Left lung (tissue), 10 donors: ENCODE results near the gene RBM26. TPM values are rescaled to one million over a fixed set of nuclear protein-coding genes. Genes with fewer than 3 reads are reported as not detected.

Experiments used
- ATAC-seq: fragments of 200-7000 bp; cut with Tn5 transposase; one replicate; pipeline ENCODE4 v1.9.1; 2020; ENCODE audit warnings: moderate library complexity
- DNase-seq, 4 donors: peaks; one replicate each; pipeline ENCODE4 v3.0.0-alpha.2; 2013 to 2020
- H3K27ac ChIP-seq, 2 donors: fragments of 200-600 bp; sonication (generic) in 1 of 2; one replicate each; pipeline versions ENCODE4 v1.5.0 to v1.8.0; 2020 to 2021
- H3K27me3 ChIP-seq, 2 donors: fragments of 200-600 bp; sonication (generic) in 1 of 2; one replicate each; pipeline versions ENCODE4 v1.5.0 to v1.8.0; 2020 to 2021
- H3K36me3 ChIP-seq, 2 donors: fragments of 200-600 bp; sonication (generic) in 1 of 2; one replicate each; pipeline versions ENCODE4 v1.5.0 to v1.8.0; 2020 to 2021
- H3K4me1 ChIP-seq, 2 donors: fragments of 200-600 bp; one replicate each; pipeline ENCODE4 v1.8.0; 2021
- H3K4me3 ChIP-seq, 2 donors: fragments of 200-600 bp; sonication (generic) in 1 of 2; one replicate each; pipeline versions ENCODE4 v1.5.0 to v1.8.0; 2020 to 2021; ENCODE audit warnings: mild to moderate bottlenecking in 1 of 2
- H3K9me3 ChIP-seq, 2 donors: fragments of 200-600 bp; sonication (generic) in 1 of 2; one replicate each; pipeline versions ENCODE4 v1.5.0 to v1.8.0; 2020 to 2021
- intact Hi-C, 2 donors: fragments of 100-400 bp; cut with DNase I; formaldehyde crosslinking; loops; one replicate each; pipeline versions ENCODE4 v1.11.2 to v1.14.2; 2022
- polyA plus RNA-seq, 6 donors: library from polyadenylated mRNA; unstranded; fragments of 120-200 nt; gene quantifications; one replicate each; pipeline ENCODE4 v1.2.1, GENCODE V29; 2013; ENCODE audit not compliant: insufficient read length in 6 of 6
- total RNA-seq, 2 donors: library from RNA; stranded (reverse); fragmentation: NEBNext Ultra II Directional; extraction: Animal tissue kit (Norgen Biotek cat#: 25700); gene quantifications; one replicate each; pipeline ENCODE4 v1.2.1, GENCODE V29; 2021
- TF ChIP-seq, protein P1 (sequence below), 2 donors: fragments of 200-600 bp; sonication (generic) in 1 of 2; IDR thresholded peaks; one replicate each; pipeline versions ENCODE4 v1.5.0 to v1.8.0; 2021; ENCODE audit warnings: antibody characterized with exemption in 2 of 2
- donor health status: DM: no; HTN: yes; CAD: no.
- donor health status: DM: no; HTN: no; CAD: no.

Gene RBM26
- total and polyA plus RNA-seq, 8 donors: 29.0 to 115 (median 110) TPM

- intact Hi-C loops: no loop called here
- Histone ChIP-seq H3K27ac (no peak overlapping the region), H3K27me3 (no peaks in the 10 kb centered on the region), H3K4me3 (no peak overlapping the region), H3K4me1 (no peaks in the 10 kb centered on the region), H3K36me3 (no peaks in the 10 kb centered on the region), H3K9me3 (peaks cover 0 to 2% of the 10 kb centered on the region in 2 donors)
- DNase-seq: no peak
- TF ChIP-seq, protein P1, sequence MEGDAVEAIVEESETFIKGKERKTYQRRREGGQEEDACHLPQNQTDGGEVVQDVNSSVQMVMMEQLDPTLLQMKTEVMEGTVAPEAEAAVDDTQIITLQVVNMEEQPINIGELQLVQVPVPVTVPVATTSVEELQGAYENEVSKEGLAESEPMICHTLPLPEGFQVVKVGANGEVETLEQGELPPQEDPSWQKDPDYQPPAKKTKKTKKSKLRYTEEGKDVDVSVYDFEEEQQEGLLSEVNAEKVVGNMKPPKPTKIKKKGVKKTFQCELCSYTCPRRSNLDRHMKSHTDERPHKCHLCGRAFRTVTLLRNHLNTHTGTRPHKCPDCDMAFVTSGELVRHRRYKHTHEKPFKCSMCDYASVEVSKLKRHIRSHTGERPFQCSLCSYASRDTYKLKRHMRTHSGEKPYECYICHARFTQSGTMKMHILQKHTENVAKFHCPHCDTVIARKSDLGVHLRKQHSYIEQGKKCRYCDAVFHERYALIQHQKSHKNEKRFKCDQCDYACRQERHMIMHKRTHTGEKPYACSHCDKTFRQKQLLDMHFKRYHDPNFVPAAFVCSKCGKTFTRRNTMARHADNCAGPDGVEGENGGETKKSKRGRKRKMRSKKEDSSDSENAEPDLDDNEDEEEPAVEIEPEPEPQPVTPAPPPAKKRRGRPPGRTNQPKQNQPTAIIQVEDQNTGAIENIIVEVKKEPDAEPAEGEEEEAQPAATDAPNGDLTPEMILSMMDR (IDR thresholded peaks at IDR 0.05): no peak
- peak; percentile 83 for ATAC-seq
Measured at GRCh38 chr13:79273045-79273444, 133.0 kb downstream of the RBM26 start.

DNA sequence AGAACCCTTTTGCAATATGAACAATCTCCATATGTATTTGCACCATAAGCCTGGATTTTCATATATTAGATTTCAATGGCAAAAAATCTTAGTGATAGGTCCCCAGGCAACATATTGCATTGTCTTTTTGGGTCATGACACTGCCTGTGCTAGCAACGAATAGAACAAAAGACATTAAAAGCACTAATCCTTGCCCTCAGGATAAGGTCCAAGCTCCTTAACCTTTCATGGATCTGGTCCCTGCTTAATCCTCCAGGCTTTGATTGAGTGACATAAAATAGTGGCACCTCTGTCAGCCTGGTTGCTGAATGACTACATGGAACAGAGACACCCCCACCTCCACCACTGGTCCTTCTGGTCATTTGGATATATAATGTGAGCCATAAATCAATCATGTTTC is 134.4 kb downstream of the RBM26 start:
- no peaks in the 10 kb centered on the region for H3K4me1 ChIP-seq
- ATAC-seq: no peak
- TF ChIP-seq, protein P1 (IDR thresholded peaks at IDR 0.05): no peak

GRCh38 chr13:79270859-79271258 is 135.2 kb downstream of the RBM26 start:
- H3K9me3 ChIP-seq: peaks cover 0 to 2% of the 10 kb centered on the region in 2 donors
- no peaks in the 10 kb centered on the region for H3K36me3 ChIP-seq
- no peak overlapping the region for H3K27ac ChIP-seq
- no peaks in the 10 kb centered on the region for H3K27me3 ChIP-seq
- ATAC-seq (no peak), DNase-seq (no peak)
- TF ChIP-seq, protein P1 (IDR thresholded peaks at IDR 0.05): no peak
- intact Hi-C loops: no loop called here
- H3K4me1 ChIP-seq: no peaks in the 10 kb centered on the region
- no peak overlapping the region for H3K4me3 ChIP-seq

More for the DNA sequence above, 134.4 kb downstream of the RBM26 start:
- Histone ChIP-seq H3K9me3 (peaks cover 0 to 2% of the 10 kb centered on the region in 2 donors), H3K27me3 (no peaks in the 10 kb centered on the region), H3K36me3 (no peaks in the 10 kb centered on the region), H3K4me3 (no peak overlapping the region), H3K27ac (no peak overlapping the region)
- DNase-seq: no peak
- intact Hi-C loops: no loop called here

Other genes starting within 250 kb of the RBM26 start
- gene NDFIP2, start 74.9 kb upstream of the RBM26 start, total RNA-seq: 10 to 100 TPM; 34.1 to 46.3 TPM
- 10 to 100 TPM; 34.2 to 37.8 (median 36.2) TPM for gene NDFIP2, start 74.9 kb upstream of the RBM26 start, polyA plus RNA-seq